Adrenal gland (tissue), 12 donors: Measurements from ENCODE around the gene SYT14. TPM values are rescaled to one million over a fixed set of nuclear protein-coding genes. Genes with fewer than 3 reads are reported as not detected.
"Not testable (repeated sequence)": the region's sequence is repeated elsewhere in the genome, so short reads cannot be mapped to it uniquely, and the experiment has no call there.

Experiments
- DNase-seq, 7 donors: peaks; one replicate each; pipeline ENCODE4 v3.0.0-alpha.2; 2019 to 2020
- H3K27ac ChIP-seq, 5 donors: fragments of 200-600 bp; sonication (generic) in 4 of 5; 1 replicate in 3 of 5; 2 replicates in 2 of 5; pipeline versions ENCODE4 v1.5.1 to v1.8.0; 2016 to 2020; ENCODE audit warnings: mild to moderate bottlenecking in 1 of 5
- H3K27me3 ChIP-seq: fragments of 200-600 bp; 2 replicates; pipeline ENCODE4 v1.8.0; 2021
- H3K36me3 ChIP-seq, 2 donors: fragments of 200-600 bp; replicated peaks in 1 of 2; 1 replicate in 1 of 2; 2 replicates in 1 of 2; pipeline versions ENCODE4 v1.5.1 to v1.8.0; 2018 to 2022
- H3K4me1 ChIP-seq, 2 donors: fragments of 200-600 bp; replicated peaks in 1 of 2; 1 replicate in 1 of 2; 2 replicates in 1 of 2; pipeline versions ENCODE4 v1.5.1 to v1.8.0; 2018 to 2021
- H3K4me3 ChIP-seq, 4 donors: fragments of 200-600 bp; sonication (generic) in 3 of 4; one replicate each; pipeline ENCODE4 v1.5.1; 2016 to 2018
- H3K9me3 ChIP-seq, 3 donors: fragments of 200-600 bp; sonication (generic) in 1 of 3; replicated peaks in 1 of 3; 1 replicate in 2 of 3; 2 replicates in 1 of 3; pipeline versions ENCODE4 v1.5.1 to v1.8.0; 2016 to 2021
- POLR2A ChIP-seq, 2 donors: fragments of 450-650 bp; IDR thresholded peaks; one replicate each; pipeline ENCODE4 v1.6.1; 2017; ENCODE audit warnings: antibody characterized with exemption in 2 of 2, mild to moderate bottlenecking in 2 of 2, moderate library complexity in 1 of 2
- WGBS, 4 donors: extraction: QIAGEN DNeasy Blood & Tissue Kit in 2 of 4; methylation state at CpG; one replicate each; pipeline versions ENCODE4 v1.1.5 to v1.1.7; 2013 to 2017; 5-methylcytosine and 5-hydroxymethylcytosine counted together
- intact Hi-C, 2 donors: fragments of 100-400 bp; cut with DNase I; formaldehyde crosslinking; loops; one replicate each; pipeline versions ENCODE4 v1.14.1 to v1.15.0; 2022 to 2023
- polyA plus RNA-seq, 3 donors: library from polyadenylated mRNA; stranded (reverse); fragments of 200-250 nt in 2 of 3; fragments of 350-450 nt in 1 of 3; fragmentation: Illumina TruSeq in 1 of 3; extraction: RNeasy Lipid Tissue Mini Kit (QIAGEN cat#74804) in 1 of 3; gene quantifications; one replicate each; pipeline ENCODE4 v1.2.3, GENCODE V29; 2013 to 2014
- total RNA-seq, 9 donors: library from RNA; depleted of rRNA in 4 of 9; stranded (reverse); fragments of >200 nt in 4 of 9; fragments of 120-200 nt in 1 of 9; fragmentation: NEBNext Ultra II Directional in 1 of 9; extraction: Animal tissue kit (Norgen Biotek cat#: 25700) in 1 of 9; gene quantifications; one replicate each; pipeline versions ENCODE4 v1.1.0 to v1.2.4, GENCODE V29; 2013 to 2023
- TF ChIP-seq, protein P1 (sequence below), 6 experiments: fragments of 450-650 bp in 4 of 6; fragments of 200-600 bp in 2 of 6; sonication (generic) in 1 of 6; IDR thresholded peaks; 1 replicate in 5 of 6; 2 replicates in 1 of 6; pipeline versions ENCODE4 v1.5.1 to v1.8.0; 2016 to 2021; ENCODE audit warnings: antibody characterized with exemption in 6 of 6, mild to moderate bottlenecking in 2 of 6, moderate library complexity in 1 of 6
- donor health status: healthy with polysubstance abuse.
- donor health status: Bipolar disorder and iron deficiency.
- donor health status: DM: yes; HTN: yes; CAD: no.
- donor health status: DM: no; HTN: no; CAD: no.
- donor health status: DM: no; HTN: no; CAD: no.
- donor health status: DM: yes; HTN: yes; CAD: no.

SYT14 gene
- total and polyA plus RNA-seq, 12 donors = 0.57 to 8.1 (median 3.5) TPM

DNA sequence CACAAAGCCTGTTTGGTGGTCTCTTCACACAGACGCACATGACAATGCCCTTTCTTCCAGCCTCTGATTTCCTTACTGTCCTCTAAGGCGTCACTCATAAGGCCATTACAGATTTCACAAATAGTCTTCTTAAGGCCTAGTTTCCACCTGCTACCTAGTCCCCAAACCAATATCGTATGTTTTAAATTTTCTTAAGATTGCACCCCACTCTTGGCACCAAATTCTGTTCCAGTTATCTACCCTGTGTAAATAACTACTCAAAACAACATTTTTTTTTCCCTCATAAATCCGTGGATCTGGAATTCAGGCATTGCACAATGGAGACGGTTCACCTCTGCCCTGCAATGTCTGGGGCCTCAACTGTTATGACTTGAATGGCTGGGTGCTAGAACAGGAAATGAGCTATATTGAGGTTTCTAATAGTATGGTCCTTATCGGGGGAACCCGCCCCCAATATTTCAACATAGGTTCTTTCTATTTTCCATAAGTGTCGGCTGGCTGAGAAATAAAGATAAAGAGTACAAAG, 257.7 kb downstream of the SYT14 start:
- Histone ChIP-seq H3K27me3 (no peaks in the 10 kb centered on the region), H3K27ac (no peak overlapping the region), H3K4me1 (no peaks in the 10 kb centered on the region), H3K9me3 (no peaks in the 10 kb centered on the region), H3K36me3 (no peaks in the 10 kb centered on the region), H3K4me3 (no peak overlapping the region)
- TF ChIP-seq POLR2A (IDR thresholded peaks at IDR 0.05) = no peak
- DNase-seq = no peak
- 82 to 87% (median 83%) methylated on average over 8 of the region's 8 CpGs for WGBS, 4 donors
- intact Hi-C loops = no loop called here

DNA sequence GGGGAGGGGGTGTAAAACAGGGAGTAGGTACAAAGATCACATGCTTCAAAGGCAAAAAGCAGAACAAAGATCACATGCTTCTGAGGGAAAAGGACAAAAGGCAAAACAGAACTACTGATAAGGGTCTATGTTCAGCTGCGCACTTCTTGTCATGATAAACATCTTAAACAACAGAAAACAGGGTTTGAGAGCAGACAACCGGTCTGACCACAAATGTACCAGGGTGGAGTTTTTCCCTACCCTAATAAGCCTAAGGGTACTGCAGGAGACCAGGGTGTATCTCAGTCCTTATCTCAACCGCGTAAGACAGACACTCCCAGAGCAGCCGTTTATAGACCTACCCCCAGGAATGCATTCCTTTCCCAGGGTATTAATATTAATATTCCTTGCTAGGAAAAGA, 258.2 kb downstream of the SYT14 start:
- 76 to 91% (median 86%) methylated on average over 5 of the region's 5 CpGs for WGBS, 4 donors

DNA sequence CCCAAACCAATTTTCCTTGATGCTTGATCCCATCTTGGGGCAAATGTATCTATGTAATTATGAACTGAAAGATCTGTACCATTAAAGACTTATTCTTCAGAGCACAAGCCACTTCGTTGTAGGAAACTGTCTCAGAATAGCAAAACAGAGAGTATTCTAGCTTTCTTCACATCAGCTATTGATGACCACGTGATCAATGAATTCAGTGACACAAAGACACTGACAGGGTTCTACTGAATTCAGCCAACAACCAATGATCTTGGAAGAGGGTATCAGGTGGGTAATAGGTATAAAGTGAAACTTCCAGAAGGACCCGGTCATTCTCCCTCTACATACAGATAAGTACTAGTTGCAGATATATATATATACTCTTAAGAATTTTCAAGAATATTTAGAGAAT, 260.8 kb downstream of the SYT14 start:
- Histone ChIP-seq H3K9me3 (no peaks in the 10 kb centered on the region), H3K36me3 (no peaks in the 10 kb centered on the region), H3K27ac (no peak overlapping the region), H3K4me1 (no peaks in the 10 kb centered on the region), H3K27me3 (no peaks in the 10 kb centered on the region), H3K4me3 (no peak overlapping the region)
- no peak for DNase-seq
- no peak for TF ChIP-seq POLR2A (IDR thresholded peaks at IDR 0.05)
- TF ChIP-seq, protein P1, sequence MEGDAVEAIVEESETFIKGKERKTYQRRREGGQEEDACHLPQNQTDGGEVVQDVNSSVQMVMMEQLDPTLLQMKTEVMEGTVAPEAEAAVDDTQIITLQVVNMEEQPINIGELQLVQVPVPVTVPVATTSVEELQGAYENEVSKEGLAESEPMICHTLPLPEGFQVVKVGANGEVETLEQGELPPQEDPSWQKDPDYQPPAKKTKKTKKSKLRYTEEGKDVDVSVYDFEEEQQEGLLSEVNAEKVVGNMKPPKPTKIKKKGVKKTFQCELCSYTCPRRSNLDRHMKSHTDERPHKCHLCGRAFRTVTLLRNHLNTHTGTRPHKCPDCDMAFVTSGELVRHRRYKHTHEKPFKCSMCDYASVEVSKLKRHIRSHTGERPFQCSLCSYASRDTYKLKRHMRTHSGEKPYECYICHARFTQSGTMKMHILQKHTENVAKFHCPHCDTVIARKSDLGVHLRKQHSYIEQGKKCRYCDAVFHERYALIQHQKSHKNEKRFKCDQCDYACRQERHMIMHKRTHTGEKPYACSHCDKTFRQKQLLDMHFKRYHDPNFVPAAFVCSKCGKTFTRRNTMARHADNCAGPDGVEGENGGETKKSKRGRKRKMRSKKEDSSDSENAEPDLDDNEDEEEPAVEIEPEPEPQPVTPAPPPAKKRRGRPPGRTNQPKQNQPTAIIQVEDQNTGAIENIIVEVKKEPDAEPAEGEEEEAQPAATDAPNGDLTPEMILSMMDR (IDR thresholded peaks at IDR 0.05) = no peak
- WGBS, 4 donors = 51 to 74% (median 66%) methylated on average over 3 of the region's 3 CpGs
- intact Hi-C loops = no loop called here

More for the DNA sequence above, 258.2 kb downstream of the SYT14 start:
- H3K27me3 ChIP-seq, DNase-seq, H3K4me3 ChIP-seq, H3K27ac ChIP-seq, H3K4me1 ChIP-seq, H3K9me3 ChIP-seq, H3K36me3 ChIP-seq, intact Hi-C loops: not testable (repeated sequence)

DNA sequence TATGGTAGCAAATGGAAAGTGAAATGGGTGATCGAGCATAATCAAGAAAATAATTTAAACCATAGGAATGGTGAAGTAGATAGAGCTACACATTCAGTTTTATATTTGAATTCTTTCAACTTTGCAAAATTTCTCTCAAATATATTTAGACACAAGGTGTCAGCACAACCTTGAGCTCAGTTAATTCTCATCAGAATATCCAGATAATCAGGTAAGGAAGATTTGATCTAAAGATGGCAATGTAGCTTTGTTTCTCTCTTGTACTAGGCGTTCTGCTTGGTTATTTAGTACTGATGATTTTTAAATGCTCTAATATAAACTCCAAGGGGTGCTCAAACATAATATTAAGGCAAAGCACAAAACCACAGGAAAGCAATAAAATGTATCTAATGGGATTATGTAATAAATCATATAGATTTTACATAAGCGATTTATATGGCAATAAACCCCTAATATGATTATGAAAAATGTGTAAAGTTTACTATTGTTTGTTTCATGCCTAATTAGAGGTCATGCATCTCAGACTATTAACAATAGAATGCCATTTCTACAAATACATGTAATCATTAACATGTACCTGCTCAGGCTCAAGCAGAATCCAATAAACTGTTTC, 262.2 kb downstream of the SYT14 start:
- WGBS, 4 donors = 48 to 75% (median 62%) methylated on average over 3 of the region's 3 CpGs
- no peak overlapping the region for H3K27ac ChIP-seq
- no peaks in the 10 kb centered on the region for H3K36me3 ChIP-seq
- no peaks in the 10 kb centered on the region for H3K4me1 ChIP-seq
- H3K27me3 ChIP-seq = no peaks in the 10 kb centered on the region
- no peak overlapping the region for H3K4me3 ChIP-seq
- DNase-seq = no peak
- no peak for TF ChIP-seq POLR2A (IDR thresholded peaks at IDR 0.05)
- TF ChIP-seq, protein P1 (IDR thresholded peaks at IDR 0.05) = no peak
- intact Hi-C loops = no loop called here
- no peaks in the 10 kb centered on the region for H3K9me3 ChIP-seq

DNA sequence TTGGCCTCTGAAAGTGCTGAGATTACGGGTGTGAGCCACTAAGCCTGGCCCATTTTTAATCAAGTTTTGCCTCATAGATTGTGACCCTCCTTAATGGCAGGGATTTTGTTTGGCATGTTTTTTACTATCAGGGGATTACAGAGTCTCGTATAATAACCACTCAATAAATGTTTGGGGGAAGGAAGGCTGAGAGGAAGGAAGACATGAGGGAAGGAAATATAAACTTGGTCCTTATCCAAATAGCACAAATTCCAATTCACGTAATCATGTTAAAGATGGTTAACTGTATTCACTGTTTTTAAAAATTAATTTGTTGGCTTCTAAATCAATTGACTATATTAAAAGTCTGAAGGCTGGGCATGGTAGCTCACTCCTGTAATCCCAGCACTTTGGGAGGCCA, 263.7 kb downstream of the SYT14 start:
- TF ChIP-seq POLR2A (IDR thresholded peaks at IDR 0.05) = no peak
- TF ChIP-seq, protein P1 (IDR thresholded peaks at IDR 0.05) = no peak
- H3K27me3 ChIP-seq = peaks cover 3% of the 10 kb centered on the region
- no peaks in the 10 kb centered on the region for H3K4me1 ChIP-seq
- H3K4me3 ChIP-seq = no peak overlapping the region
- WGBS, 4 donors = 58 to 77% (median 69%) methylated on average over 3 of the region's 3 CpGs
- no peak for DNase-seq
- intact Hi-C loops = no loop called here
- H3K27ac ChIP-seq = no peak overlapping the region
- H3K9me3 ChIP-seq = no peaks in the 10 kb centered on the region
- H3K36me3 ChIP-seq = no peaks in the 10 kb centered on the region
